Measurements from ENCODE around the gene USP3. TPM values are rescaled to one million over a fixed set of nuclear protein-coding genes. Genes with fewer than 3 reads are reported as not detected.
A peak's percentile ranks its signal among the peaks of the same experiment; 100 is the strongest.

The USP3 gene
- total RNA-seq, 1 donor from 2014 or later: 83.2 TPM

- Histone ChIP-seq H3K36me3 (ENCODE audit: control insufficient read depth, insufficient read depth, low read length) (no peaks in the 10 kb centered on the region), H3K27me3 (ENCODE audit: control insufficient read depth, insufficient read depth, low read length) (no peaks in the 10 kb centered on the region), H3K4me3 (ENCODE audit: low read depth, low read length) (no peak overlapping the region)
- FAIRE-seq: no peak
- no peak for DNase-seq (ENCODE audit: low read depth)
- no peak for TF ChIP-seq CTCF (IDR thresholded peaks at IDR 0.05; ENCODE audit: insufficient read depth, low read length, severe bottlenecking)
Measured at GRCh38 chr15:63473749-63473998, 30.7 kb upstream of the USP3 start.

- Histone ChIP-seq H3K27me3 (ENCODE audit: control insufficient read depth, insufficient read depth, low read length) (no peaks in the 10 kb centered on the region), H3K4me3 (ENCODE audit: low read depth, low read length) (no peak overlapping the region), H3K36me3 (ENCODE audit: control insufficient read depth, insufficient read depth, low read length) (no peaks in the 10 kb centered on the region)
- no peak for FAIRE-seq
- TF ChIP-seq CTCF (IDR thresholded peaks at IDR 0.05; ENCODE audit: insufficient read depth, low read length, severe bottlenecking): no peak
- DNase-seq (ENCODE audit: low read depth): peak; percentile 78
Measured at GRCh38 chr15:63473999-63474809, 30.2 kb upstream of the USP3 start.

- TF ChIP-seq CTCF (IDR thresholded peaks at IDR 0.05; ENCODE audit: insufficient read depth, low read length, severe bottlenecking): no peak
- FAIRE-seq: no peak
Measured at GRCh38 chr15:63474810-63475316, 29.5 kb upstream of the USP3 start.

GRCh38 chr15:63475707-63476106 lies 28.7 kb upstream of the USP3 start:
- H3K36me3 ChIP-seq (ENCODE audit: control insufficient read depth, insufficient read depth, low read length): no peaks in the 10 kb centered on the region
- no peak for FAIRE-seq
- no peak overlapping the region for H3K4me3 ChIP-seq (ENCODE audit: low read depth, low read length)
- DNase-seq (ENCODE audit: low read depth): no peak
- TF ChIP-seq CTCF (IDR thresholded peaks at IDR 0.05; ENCODE audit: insufficient read depth, low read length, severe bottlenecking): no peak
- H3K27me3 ChIP-seq (ENCODE audit: control insufficient read depth, insufficient read depth, low read length): no peaks in the 10 kb centered on the region

More at GRCh38 chr15:63474810-63475316, 29.5 kb upstream of the USP3 start:
- Histone ChIP-seq H3K4me3 (ENCODE audit: low read depth, low read length) (no peak overlapping the region), H3K27me3 (ENCODE audit: control insufficient read depth, insufficient read depth, low read length) (no peaks in the 10 kb centered on the region), H3K36me3 (ENCODE audit: control insufficient read depth, insufficient read depth, low read length) (no peaks in the 10 kb centered on the region)
- peak; percentile 89 for DNase-seq (ENCODE audit: low read depth)

- FAIRE-seq (peak; percentile 32), DNase-seq (ENCODE audit: low read depth) (peak; percentile 98)
- no peaks in the 10 kb centered on the region for H3K36me3 ChIP-seq (ENCODE audit: control insufficient read depth, insufficient read depth, low read length)
- no peaks in the 10 kb centered on the region for H3K27me3 ChIP-seq (ENCODE audit: control insufficient read depth, insufficient read depth, low read length)
- TF ChIP-seq CTCF (IDR thresholded peaks at IDR 0.05; ENCODE audit: insufficient read depth, low read length, severe bottlenecking): no peak
- no peak overlapping the region for H3K4me3 ChIP-seq (ENCODE audit: low read depth, low read length)
Measured at GRCh38 chr15:63476229-63476632, 28.2 kb upstream of the USP3 start.

GRCh38 chr15:63478243-63478642 lies 26.1 kb upstream of the USP3 start:
- FAIRE-seq: no peak

More at GRCh38 chr15:63478243-63478642, 26.1 kb upstream of the USP3 start:
- no peak for TF ChIP-seq CTCF (IDR thresholded peaks at IDR 0.05; ENCODE audit: insufficient read depth, low read length, severe bottlenecking)
- H3K4me3 ChIP-seq (ENCODE audit: low read depth, low read length): no peak overlapping the region
- no peaks in the 10 kb centered on the region for H3K36me3 ChIP-seq (ENCODE audit: control insufficient read depth, insufficient read depth, low read length)
- no peak for DNase-seq (ENCODE audit: low read depth)
- H3K27me3 ChIP-seq (ENCODE audit: control insufficient read depth, insufficient read depth, low read length): no peaks in the 10 kb centered on the region

Data from bronchial epithelial cell (primary cell).